Tibial artery (tissue), 4 donors: ENCODE results near the gene EYA3.

Experiments used
- DNase-seq, 2 donors: peaks; one replicate each; pipeline ENCODE4 v3.0.0-alpha.2; 2019
- H3K27ac ChIP-seq, 2 donors: fragments of 200-600 bp; sonication (generic) in 1 of 2; 1 replicate in 1 of 2; 2 replicates in 1 of 2; pipeline ENCODE4 v1.5.1; 2018 to 2019; ENCODE audit warnings: mild to moderate bottlenecking in 1 of 2
- H3K27me3 ChIP-seq, 2 donors: fragments of 200-600 bp; sonication (generic) in 1 of 2; one replicate each; pipeline versions ENCODE4 v1.5.1 to v1.6.0; 2016 to 2019
- H3K36me3 ChIP-seq, 3 donors: fragments of 200-600 bp; sonication (generic) in 2 of 3; one replicate each; pipeline ENCODE4 v1.5.1; 2016 to 2019; ENCODE audit warnings: mild to moderate bottlenecking in 2 of 3
- H3K4me1 ChIP-seq, 4 donors: fragments of 200-600 bp; sonication (generic) in 2 of 4; 1 replicate in 3 of 4; 2 replicates in 1 of 4; pipeline ENCODE4 v1.5.1; 2016 to 2019
- H3K4me3 ChIP-seq, 2 donors: fragments of 200-600 bp; sonication (generic) in 1 of 2; 1 replicate in 1 of 2; 2 replicates in 1 of 2; pipeline ENCODE4 v1.5.1; 2018 to 2019; ENCODE audit warnings: mild to moderate bottlenecking in 2 of 2
- H3K9me3 ChIP-seq, 3 donors: fragments of 200-600 bp; sonication (generic) in 1 of 3; one replicate each; pipeline ENCODE4 v1.5.1; 2016 to 2019
- CTCF ChIP-seq, 2 experiments: fragments of 200-600 bp in 1 of 2; fragments of 450-650 bp in 1 of 2; IDR thresholded peaks; one replicate each; pipeline ENCODE4 v1.5.1; 2017 to 2019; ENCODE audit warnings: antibody characterized with exemption in 2 of 2, mild to moderate bottlenecking in 1 of 2, moderate library complexity in 1 of 2
- intact Hi-C: fragments of 100-400 bp; cut with DNase I; formaldehyde crosslinking; loops from one replicate; pipeline ENCODE4 v1.15.0; 2023; ENCODE audit warnings: low total_unique reads

Gene EYA3

DNA sequence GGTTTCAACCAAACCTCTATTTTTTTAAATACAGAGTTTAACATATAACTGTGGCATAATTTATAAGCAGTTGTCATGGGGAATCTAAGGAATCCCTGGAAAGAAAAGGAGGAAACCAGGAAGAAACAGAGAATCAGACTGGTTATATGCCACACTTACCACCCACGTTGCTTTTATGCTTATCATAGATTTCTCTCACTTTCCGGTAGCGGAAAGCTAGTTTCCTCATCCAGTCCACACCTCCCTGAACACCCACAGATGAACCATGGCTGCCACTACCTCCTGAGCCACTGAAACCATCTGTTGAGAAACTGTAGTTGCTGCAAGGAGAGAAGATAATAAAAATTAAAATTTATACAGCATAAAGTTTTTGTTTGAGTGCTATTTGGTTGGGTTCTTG, 95.2 kb downstream of the EYA3 start:
- H3K36me3 ChIP-seq = peaks cover 59 to 98% (median 79%) of the 10 kb centered on the region in 3 donors

GRCh38 chr1:27992276-27992675, 96.1 kb downstream of the EYA3 start:
- DNase-seq = no peak
- Histone ChIP-seq H3K4me1 (no peaks in the 10 kb centered on the region), H3K36me3 (peaks cover 61 to 98% (median 79%) of the 10 kb centered on the region in 3 donors), H3K9me3 (no peaks in the 10 kb centered on the region), H3K27ac (no peak overlapping the region), H3K27me3 (no peaks in the 10 kb centered on the region), H3K4me3 (no peak overlapping the region)
- TF ChIP-seq CTCF (IDR thresholded peaks at IDR 0.05) = no peak
- intact Hi-C loops = no loop called here

More for the DNA sequence above, 95.2 kb downstream of the EYA3 start:
- H3K9me3 ChIP-seq = no peaks in the 10 kb centered on the region
- H3K27ac ChIP-seq = no peak overlapping the region
- no peak overlapping the region for H3K4me3 ChIP-seq
- TF ChIP-seq CTCF (IDR thresholded peaks at IDR 0.05) = no peak
- no peaks in the 10 kb centered on the region for H3K27me3 ChIP-seq
- no peaks in the 10 kb centered on the region for H3K4me1 ChIP-seq
- no peak for DNase-seq
- intact Hi-C loops = no loop called here

- intact Hi-C loops = no loop called here
- Histone ChIP-seq H3K27ac (no peak overlapping the region), H3K4me3 (no peak overlapping the region), H3K4me1 (no peaks in the 10 kb centered on the region), H3K36me3 (peaks cover 54 to 98% (median 74%) of the 10 kb centered on the region in 3 donors), H3K27me3 (no peaks in the 10 kb centered on the region), H3K9me3 (no peaks in the 10 kb centered on the region)
- DNase-seq = no peak
- no peak for TF ChIP-seq CTCF (IDR thresholded peaks at IDR 0.05)
Observed at GRCh38 chr1:27990920-27991537, 97.4 kb downstream of the EYA3 start.

- DNase-seq = no peak
- Histone ChIP-seq H3K4me1 (no peaks in the 10 kb centered on the region), H3K9me3 (no peaks in the 10 kb centered on the region), H3K27ac (no peak overlapping the region), H3K4me3 (no peak overlapping the region), H3K36me3 (peaks cover 14 to 42% (median 15%) of the 10 kb centered on the region in 3 donors), H3K27me3 (no peaks in the 10 kb centered on the region)
- intact Hi-C loops = no loop called here
- no peak for TF ChIP-seq CTCF (IDR thresholded peaks at IDR 0.05)
Observed at GRCh38 chr1:27981145-27981544, 107.3 kb downstream of the EYA3 start.

DNA sequence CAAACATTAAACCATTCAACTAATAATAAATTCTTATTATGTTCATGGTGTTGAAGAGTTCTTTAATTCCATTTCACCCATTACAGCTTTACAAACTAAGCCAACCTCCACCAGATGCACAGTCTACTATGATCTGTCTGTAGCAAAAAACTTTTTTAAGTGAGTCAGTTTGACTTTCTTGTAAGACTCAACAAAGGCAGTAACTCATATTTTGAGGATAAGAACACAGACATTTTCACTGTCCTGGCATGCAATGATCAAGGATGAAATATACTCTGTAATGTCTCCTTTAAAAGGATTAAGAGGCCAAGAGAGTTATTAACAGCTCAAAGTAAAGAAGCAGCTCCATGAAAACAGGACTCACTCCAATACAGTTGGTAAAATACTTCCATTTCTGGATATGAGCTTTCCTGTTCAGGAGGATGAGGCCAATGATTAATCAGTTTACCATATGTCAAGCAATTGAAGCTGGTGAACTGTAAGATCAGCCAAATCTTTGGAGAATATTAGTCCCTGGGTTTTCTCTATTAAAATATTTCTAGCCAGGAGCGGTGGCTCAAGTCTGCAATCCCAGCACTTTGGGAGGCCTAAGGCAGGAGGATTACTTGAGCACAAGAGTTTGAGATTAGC, 108.1 kb downstream of the EYA3 start:
- Histone ChIP-seq H3K9me3 (no peaks in the 10 kb centered on the region), H3K27ac (no peak overlapping the region), H3K4me1 (no peaks in the 10 kb centered on the region), H3K36me3 (peaks cover 15 to 43% (median 15%) of the 10 kb centered on the region in 3 donors), H3K27me3 (no peaks in the 10 kb centered on the region), H3K4me3 (no peak overlapping the region)
- intact Hi-C loops = no loop called here
- no peak for DNase-seq
- TF ChIP-seq CTCF (IDR thresholded peaks at IDR 0.05) = no peak
